ENCODE data around the gene SYTL2. TPM values are rescaled to one million over a fixed set of nuclear protein-coding genes. Genes with fewer than 3 reads are reported as not detected.
"Not testable (repeated sequence)": the region's sequence is repeated elsewhere in the genome, so short reads cannot be mapped to it uniquely, and the experiment has no call there.

The SYTL2 gene
- total and polyA plus RNA-seq, 2 donors (not counting 1 experiment from before 2014, with no cell fraction given), result 165 to 387 TPM

DNA sequence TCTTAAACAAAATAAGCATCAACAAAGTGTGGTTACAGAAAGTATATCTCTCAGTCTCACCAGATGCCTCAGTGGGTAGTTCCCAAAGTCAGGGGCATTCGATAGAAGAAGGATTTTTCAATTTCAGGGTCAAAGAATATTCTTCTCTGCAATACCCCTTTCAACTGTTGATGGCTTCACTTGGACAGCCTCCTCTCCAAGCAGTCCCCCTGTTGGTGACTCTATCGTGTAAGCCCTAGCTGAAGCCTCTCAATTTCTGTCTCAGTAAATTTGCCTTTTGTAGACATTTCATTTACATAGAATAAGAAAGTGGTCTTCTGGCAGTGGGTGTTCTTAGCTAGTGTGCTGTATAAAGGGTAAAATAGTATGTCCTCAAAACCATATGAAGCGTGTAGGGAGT, 33.0 kb upstream of the SYTL2 start:
- Histone ChIP-seq H3K4me3 (replicated peaks in 1 of 4; ENCODE audit: control extremely low read depth in 1 of 4, insufficient read depth in 1 of 4, low read depth in 3 of 4, low read length in 4 of 4) (no peak overlapping the region), H3K4me1 (ENCODE audit: control insufficient read depth, extremely low read depth, insufficient read depth, low read length) (peaks cover 6% of the 10 kb centered on the region), H3K27ac (ENCODE audit: insufficient read depth, low read length) (no peak overlapping the region), H3K4me2 (ENCODE audit: extremely low read depth, insufficient read depth, low read length) (no peak overlapping the region), H3K9me3 (ENCODE audit: control insufficient read depth, insufficient read depth, low read depth, low read length) (no peaks in the 10 kb centered on the region), H3K27me3 (ENCODE audit: control insufficient read depth, insufficient read depth, low read length) (no peaks in the 10 kb centered on the region), H3K36me3 (ENCODE audit: control insufficient read depth, insufficient read depth, low read length) (no peaks in the 10 kb centered on the region), H3K9ac (ENCODE audit: insufficient read depth, low read length) (no peak overlapping the region), H4K20me1 (ENCODE audit: control insufficient read depth, extremely low read depth, insufficient read depth, low read length) (no peaks in the 10 kb centered on the region), H3K79me2 (ENCODE audit: control insufficient read depth, insufficient read depth, low read length) (no peaks in the 10 kb centered on the region), H2AFZ (ENCODE audit: low read length) (no peak overlapping the region)
- no peak for TF ChIP-seq EZH2 (IDR thresholded peaks at IDR 0.05; ENCODE audit: low read length, missing control alignments)
- TF ChIP-seq, protein P1, sequence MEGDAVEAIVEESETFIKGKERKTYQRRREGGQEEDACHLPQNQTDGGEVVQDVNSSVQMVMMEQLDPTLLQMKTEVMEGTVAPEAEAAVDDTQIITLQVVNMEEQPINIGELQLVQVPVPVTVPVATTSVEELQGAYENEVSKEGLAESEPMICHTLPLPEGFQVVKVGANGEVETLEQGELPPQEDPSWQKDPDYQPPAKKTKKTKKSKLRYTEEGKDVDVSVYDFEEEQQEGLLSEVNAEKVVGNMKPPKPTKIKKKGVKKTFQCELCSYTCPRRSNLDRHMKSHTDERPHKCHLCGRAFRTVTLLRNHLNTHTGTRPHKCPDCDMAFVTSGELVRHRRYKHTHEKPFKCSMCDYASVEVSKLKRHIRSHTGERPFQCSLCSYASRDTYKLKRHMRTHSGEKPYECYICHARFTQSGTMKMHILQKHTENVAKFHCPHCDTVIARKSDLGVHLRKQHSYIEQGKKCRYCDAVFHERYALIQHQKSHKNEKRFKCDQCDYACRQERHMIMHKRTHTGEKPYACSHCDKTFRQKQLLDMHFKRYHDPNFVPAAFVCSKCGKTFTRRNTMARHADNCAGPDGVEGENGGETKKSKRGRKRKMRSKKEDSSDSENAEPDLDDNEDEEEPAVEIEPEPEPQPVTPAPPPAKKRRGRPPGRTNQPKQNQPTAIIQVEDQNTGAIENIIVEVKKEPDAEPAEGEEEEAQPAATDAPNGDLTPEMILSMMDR (conservative IDR thresholded peaks at IDR 0.05 in 1 of 2, IDR thresholded peaks at IDR 0.05 in 1 of 2; ENCODE audit: low read depth in 1 of 2, low read length in 2 of 2), result no peak
- DNase-seq (ENCODE audit: low read depth in 2 of 2), result no peak

DNA sequence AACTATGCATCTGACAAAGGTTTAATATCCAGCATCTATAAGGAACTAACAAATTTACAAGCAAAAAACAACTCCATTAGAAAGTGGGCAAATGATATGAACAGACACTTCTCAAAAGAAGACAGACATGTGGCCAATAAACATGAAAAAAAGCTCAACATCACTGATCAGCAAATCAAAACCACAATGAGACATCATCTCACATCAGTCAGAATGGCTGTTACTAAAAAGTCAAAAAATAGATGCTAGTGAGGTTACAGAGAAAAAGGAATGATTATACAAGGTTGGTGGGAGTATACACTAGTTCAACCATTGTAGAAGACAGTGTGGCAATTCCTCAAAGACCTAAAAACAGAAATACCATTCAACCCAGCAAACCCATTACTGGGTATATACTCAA, 30.0 kb upstream of the SYTL2 start:
- H3K27me3 ChIP-seq (ENCODE audit: control insufficient read depth, insufficient read depth, low read length); H3K4me2 ChIP-seq (ENCODE audit: extremely low read depth, insufficient read depth, low read length); DNase-seq (ENCODE audit: low read depth in 2 of 2); H3K4me1 ChIP-seq (ENCODE audit: control insufficient read depth, extremely low read depth, insufficient read depth, low read length); H3K4me3 ChIP-seq (replicated peaks in 1 of 4; ENCODE audit: control extremely low read depth in 1 of 4, insufficient read depth in 1 of 4, low read depth in 3 of 4, low read length in 4 of 4); H3K79me2 ChIP-seq (ENCODE audit: control insufficient read depth, insufficient read depth, low read length); H3K36me3 ChIP-seq (ENCODE audit: control insufficient read depth, insufficient read depth, low read length); H3K9ac ChIP-seq (ENCODE audit: insufficient read depth, low read length); H3K9me3 ChIP-seq (ENCODE audit: control insufficient read depth, insufficient read depth, low read depth, low read length); H4K20me1 ChIP-seq (ENCODE audit: control insufficient read depth, extremely low read depth, insufficient read depth, low read length); H3K27ac ChIP-seq (ENCODE audit: insufficient read depth, low read length); H2AFZ ChIP-seq (ENCODE audit: low read length): not testable (repeated sequence)

DNA sequence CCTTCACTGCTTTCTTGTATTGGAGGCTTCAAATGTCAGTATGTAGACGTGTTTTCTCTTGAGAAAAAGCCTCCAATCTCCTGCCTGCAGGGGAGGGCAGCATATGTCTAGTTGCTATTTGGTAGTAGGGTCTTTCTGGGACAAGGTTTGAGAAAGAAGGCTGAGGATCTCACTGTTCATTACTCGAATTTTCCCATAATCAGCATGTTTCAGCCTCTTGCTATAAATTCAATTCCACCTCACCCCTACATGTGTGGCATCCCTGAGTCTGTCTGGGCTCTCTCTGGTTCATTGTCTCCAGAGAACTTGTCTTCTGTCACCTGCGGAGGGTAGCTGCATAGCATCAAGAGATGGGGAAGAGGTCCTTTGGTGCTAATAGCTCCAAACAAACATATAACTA, 24.8 kb upstream of the SYTL2 start:
- H3K9me3 ChIP-seq (ENCODE audit: control insufficient read depth, insufficient read depth, low read depth, low read length), result no peaks in the 10 kb centered on the region
- H3K4me1 ChIP-seq (ENCODE audit: control insufficient read depth, extremely low read depth, insufficient read depth, low read length), result no peaks in the 10 kb centered on the region
- H2AFZ ChIP-seq (ENCODE audit: low read length), result no peak overlapping the region
- H3K9ac ChIP-seq (ENCODE audit: insufficient read depth, low read length), result no peak overlapping the region
- no peaks in the 10 kb centered on the region for H4K20me1 ChIP-seq (ENCODE audit: control insufficient read depth, extremely low read depth, insufficient read depth, low read length)
- no peak overlapping the region for H3K27ac ChIP-seq (ENCODE audit: insufficient read depth, low read length)
- H3K27me3 ChIP-seq (ENCODE audit: control insufficient read depth, insufficient read depth, low read length), result no peaks in the 10 kb centered on the region
- no peaks in the 10 kb centered on the region for H3K79me2 ChIP-seq (ENCODE audit: control insufficient read depth, insufficient read depth, low read length)
- H3K36me3 ChIP-seq (ENCODE audit: control insufficient read depth, insufficient read depth, low read length), result no peaks in the 10 kb centered on the region
- no peak for TF ChIP-seq EZH2 (IDR thresholded peaks at IDR 0.05; ENCODE audit: low read length, missing control alignments)
- TF ChIP-seq, protein P1 (conservative IDR thresholded peaks at IDR 0.05 in 1 of 2, IDR thresholded peaks at IDR 0.05 in 1 of 2; ENCODE audit: low read depth in 1 of 2, low read length in 2 of 2), result no peak
- no peak overlapping the region for H3K4me3 ChIP-seq (replicated peaks in 1 of 4; ENCODE audit: control extremely low read depth in 1 of 4, insufficient read depth in 1 of 4, low read depth in 3 of 4, low read length in 4 of 4)
- no peak overlapping the region for H3K4me2 ChIP-seq (ENCODE audit: extremely low read depth, insufficient read depth, low read length)
- DNase-seq (ENCODE audit: low read depth in 2 of 2), result no peak
